ENCODE data around the gene SLC6A20. TPM values are rescaled to one million over a fixed set of nuclear protein-coding genes. Genes with fewer than 3 reads are reported as not detected.

The SLC6A20 gene
- total and polyA plus RNA-seq, 7 donors: 0.16 to 1.4 (median 0.60) TPM; not detected in 4

GRCh38 chr3:45816544-45816943 is 20.2 kb upstream of the SLC6A20 start:
- no peaks in the 10 kb centered on the region for H3K27me3 ChIP-seq
- TF ChIP-seq POLR2AphosphoS5 (IDR thresholded peaks at IDR 0.05) (peak in 3 of 4 donors; percentile 33 to 54 (median 42)), EP300 (IDR thresholded peaks at IDR 0.05) (no peak)
- H3K36me3 ChIP-seq: no peaks in the 10 kb centered on the region
- DNase-seq: peak; percentile 80
- H3K4me1 ChIP-seq: peaks cover 0 to 28% (median 25%) of the 10 kb centered on the region in 4 donors
- peak overlapping the region in 3 of 4 donors; percentile 47 to 74 (median 72) for H3K27ac ChIP-seq
- H3K9me3 ChIP-seq: peaks cover 0 to 1% (median 0%) of the 10 kb centered on the region in 4 donors
- intact Hi-C loops (cut with DNase I): no loop called here
- 86 to 89% methylated on average over 3 of the region's 3 CpGs for WGBS, 2 donors
- H3K4me3 ChIP-seq: no peak overlapping the region

GRCh38 chr3:45814322-45814721 is 18.0 kb upstream of the SLC6A20 start:
- WGBS, 2 donors: 95 to 96% methylated on average over 4 of the region's 4 CpGs
- TF ChIP-seq EP300 (IDR thresholded peaks at IDR 0.05): no peak
- TF ChIP-seq CTCF (IDR thresholded peaks at IDR 0.05): no peak
- TF ChIP-seq POLR2AphosphoS5 (IDR thresholded peaks at IDR 0.05): no peak
- TF ChIP-seq POLR2A (IDR thresholded peaks at IDR 0.05): no peak

GRCh38 chr3:45807681-45808540 is 11.6 kb upstream of the SLC6A20 start:
- intact Hi-C loops (cut with DNase I): no loop called here
- 85 to 88% methylated on average over 10 of the region's 10 CpGs for WGBS, 2 donors
- DNase-seq: no peak
- H3K4me1 ChIP-seq: no peaks in the 10 kb centered on the region
- TF ChIP-seq EP300 (IDR thresholded peaks at IDR 0.05) (no peak), POLR2A (IDR thresholded peaks at IDR 0.05) (no peak), POLR2AphosphoS5 (IDR thresholded peaks at IDR 0.05) (no peak), CTCF (IDR thresholded peaks at IDR 0.05) (no peak)
- H3K4me3 ChIP-seq: no peak overlapping the region
- H3K27ac ChIP-seq: peak overlapping the region in 1 of 4 donors; percentile 17
- H3K27me3 ChIP-seq: no peaks in the 10 kb centered on the region
- H3K9me3 ChIP-seq: no peaks in the 10 kb centered on the region
- H3K36me3 ChIP-seq: no peaks in the 10 kb centered on the region

More at GRCh38 chr3:45814322-45814721, 18.0 kb upstream of the SLC6A20 start:
- Histone ChIP-seq H3K4me1 (peaks cover 0 to 28% (median 25%) of the 10 kb centered on the region in 4 donors), H3K9me3 (peaks cover 0 to 1% (median 0%) of the 10 kb centered on the region in 4 donors), H3K27me3 (no peaks in the 10 kb centered on the region), H3K36me3 (no peaks in the 10 kb centered on the region), H3K27ac (no peak overlapping the region), H3K4me3 (no peak overlapping the region)
- intact Hi-C loops (cut with DNase I): no loop called here
- no peak for DNase-seq

GRCh38 chr3:45807133-45807532 is 10.8 kb upstream of the SLC6A20 start:
- no peak for DNase-seq
- TF ChIP-seq CTCF (IDR thresholded peaks at IDR 0.05): no peak
- no peak for TF ChIP-seq EP300 (IDR thresholded peaks at IDR 0.05)
- no peak for TF ChIP-seq POLR2AphosphoS5 (IDR thresholded peaks at IDR 0.05)
- TF ChIP-seq POLR2A (IDR thresholded peaks at IDR 0.05): no peak
- no peak overlapping the region for H3K27ac ChIP-seq
- no peaks in the 10 kb centered on the region for H3K9me3 ChIP-seq
- intact Hi-C loops (cut with DNase I): no loop called here
- 94 to 97% methylated on average over 3 of the region's 3 CpGs for WGBS, 2 donors
- no peaks in the 10 kb centered on the region for H3K36me3 ChIP-seq
- no peaks in the 10 kb centered on the region for H3K27me3 ChIP-seq
- H3K4me1 ChIP-seq: no peaks in the 10 kb centered on the region
- H3K4me3 ChIP-seq: no peak overlapping the region

- Histone ChIP-seq H3K36me3 (no peaks in the 10 kb centered on the region), H3K9me3 (no peaks in the 10 kb centered on the region), H3K4me1 (no peaks in the 10 kb centered on the region), H3K27ac (no peak overlapping the region), H3K4me3 (no peak overlapping the region), H3K27me3 (no peaks in the 10 kb centered on the region)
- 79 to 93% methylated on average over 3 of the region's 3 CpGs for WGBS, 2 donors
- intact Hi-C loops (cut with DNase I): no loop called here
- DNase-seq: no peak
- TF ChIP-seq POLR2AphosphoS5 (IDR thresholded peaks at IDR 0.05) (no peak), POLR2A (IDR thresholded peaks at IDR 0.05) (no peak), CTCF (IDR thresholded peaks at IDR 0.05) (no peak), EP300 (IDR thresholded peaks at IDR 0.05) (no peak)
Measured at GRCh38 chr3:45806072-45806471, 9.7 kb upstream of the SLC6A20 start.

All from sigmoid colon (tissue), 7 donors.